GM13976 (cell line): Measurements from ENCODE around the gene TBRG4.
"Not testable (repeated sequence)": the region's sequence is repeated elsewhere in the genome, so short reads cannot be mapped to it uniquely, and the experiment has no call there.

Experiments
- DNase-seq: peaks from one replicate; pipeline ENCODE4 v3.0.0; 2012; ENCODE audit warnings: low spot score
- in situ Hi-C: fragments of 300-500 bp; cut with MboI; formaldehyde crosslinking; loops from one replicate; pipeline ENCODE4 v1.12.0; 2022; ENCODE audit warnings: low sequenced_read_pairs, mixed read lengths, inconsistent platforms; ENCODE audit not compliant: unreplicated experiment
- TF ChIP-seq, protein P1 (sequence below): IDR thresholded peaks from 2 replicates; pipeline ENCODE4 v1.5.1; 2012; ENCODE audit warnings: borderline replicate concordance, mild to moderate bottlenecking; ENCODE audit not compliant: insufficient read depth; ENCODE audit errors: extremely low read depth, missing control alignments, control extremely low read depth

Gene TBRG4

DNA sequence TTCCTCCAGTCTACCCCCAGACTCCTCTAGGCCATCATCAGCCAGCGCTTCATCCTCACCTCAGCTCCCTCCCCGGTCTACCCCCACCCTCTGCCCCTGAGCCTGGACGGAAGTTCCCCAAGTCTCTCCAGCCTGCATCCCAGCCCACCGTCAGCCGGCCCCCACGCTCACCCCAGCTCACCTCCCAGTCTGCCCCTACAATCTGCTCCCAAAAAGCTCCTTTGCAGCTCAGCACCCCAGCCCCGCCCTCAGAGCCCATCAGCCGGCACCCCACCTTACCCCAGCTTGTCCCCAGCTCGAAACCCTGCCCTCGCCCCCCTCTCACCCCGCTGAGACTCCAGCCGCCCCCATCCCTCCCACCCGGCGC, 45.8 kb upstream of the TBRG4 start:
- no peak for DNase-seq
- in situ Hi-C loops: loop anchor here (10.0 to 25.0 kb wide), 2 partner anchors 98 to 705 kb away; partner anchors contain the start of gene CCDC201
- TF ChIP-seq, protein P1, sequence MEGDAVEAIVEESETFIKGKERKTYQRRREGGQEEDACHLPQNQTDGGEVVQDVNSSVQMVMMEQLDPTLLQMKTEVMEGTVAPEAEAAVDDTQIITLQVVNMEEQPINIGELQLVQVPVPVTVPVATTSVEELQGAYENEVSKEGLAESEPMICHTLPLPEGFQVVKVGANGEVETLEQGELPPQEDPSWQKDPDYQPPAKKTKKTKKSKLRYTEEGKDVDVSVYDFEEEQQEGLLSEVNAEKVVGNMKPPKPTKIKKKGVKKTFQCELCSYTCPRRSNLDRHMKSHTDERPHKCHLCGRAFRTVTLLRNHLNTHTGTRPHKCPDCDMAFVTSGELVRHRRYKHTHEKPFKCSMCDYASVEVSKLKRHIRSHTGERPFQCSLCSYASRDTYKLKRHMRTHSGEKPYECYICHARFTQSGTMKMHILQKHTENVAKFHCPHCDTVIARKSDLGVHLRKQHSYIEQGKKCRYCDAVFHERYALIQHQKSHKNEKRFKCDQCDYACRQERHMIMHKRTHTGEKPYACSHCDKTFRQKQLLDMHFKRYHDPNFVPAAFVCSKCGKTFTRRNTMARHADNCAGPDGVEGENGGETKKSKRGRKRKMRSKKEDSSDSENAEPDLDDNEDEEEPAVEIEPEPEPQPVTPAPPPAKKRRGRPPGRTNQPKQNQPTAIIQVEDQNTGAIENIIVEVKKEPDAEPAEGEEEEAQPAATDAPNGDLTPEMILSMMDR: no peak

DNA sequence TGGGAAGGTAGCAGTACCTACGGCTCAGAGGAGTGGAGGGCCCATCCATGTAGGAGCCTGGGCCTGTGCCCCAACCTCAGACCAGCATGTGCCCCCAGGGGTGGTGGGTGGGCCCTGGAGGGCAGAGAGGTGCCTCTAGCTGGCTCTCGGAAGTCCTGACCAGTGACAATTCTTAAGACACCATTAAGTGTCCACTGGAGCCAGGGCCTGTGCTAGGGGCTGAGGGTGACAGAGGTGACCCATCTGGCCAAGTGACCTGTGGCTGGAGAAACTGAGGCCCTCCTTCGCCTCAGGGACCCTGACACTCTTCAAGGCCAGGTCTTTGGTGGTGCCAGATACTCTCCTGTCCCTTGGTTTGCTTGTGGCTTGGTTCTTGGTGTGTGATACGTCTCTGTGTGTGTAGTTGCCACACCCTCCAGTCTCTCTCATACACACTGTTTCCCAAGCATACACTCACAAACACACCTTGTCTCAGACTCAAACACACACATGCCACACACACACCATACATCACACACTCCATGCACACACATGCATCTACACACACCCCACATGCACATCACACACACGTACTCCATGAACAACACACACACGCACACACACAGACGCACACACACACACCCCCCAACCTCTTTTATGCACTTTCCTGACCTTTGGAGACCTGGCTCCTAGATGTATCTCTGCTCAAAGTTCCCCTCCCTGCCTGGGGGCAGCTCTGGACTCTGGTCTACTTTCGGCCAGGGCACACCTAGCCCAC, 45.2 kb upstream of the TBRG4 start:
- no peak for DNase-seq
- TF ChIP-seq, protein P1: no peak
- in situ Hi-C loops: loop anchor here (10.0 to 25.0 kb wide), 2 partner anchors 98 to 706 kb away; partner anchors contain the start of gene CCDC201

DNA sequence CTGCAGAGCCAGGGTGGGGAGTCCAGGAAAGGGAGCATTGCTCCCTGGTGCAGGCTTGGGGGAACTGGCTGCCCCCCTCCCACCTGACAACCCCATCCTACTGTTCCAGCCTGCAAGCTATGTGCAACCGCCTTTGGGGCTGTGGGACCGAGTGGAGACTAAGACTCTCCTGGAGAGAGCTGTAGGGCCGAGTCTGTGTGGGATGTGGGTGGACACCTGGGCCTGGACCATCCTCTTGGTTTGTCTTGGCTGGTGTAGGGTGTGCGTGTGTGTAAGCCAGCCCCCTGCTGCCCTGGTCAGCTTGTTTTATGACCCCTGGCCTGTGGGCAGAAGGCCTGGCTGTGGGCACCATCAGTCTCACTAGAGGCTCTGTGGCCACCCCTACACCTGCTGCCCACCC, 44.4 kb upstream of the TBRG4 start:
- TF ChIP-seq, protein P1: no peak
- in situ Hi-C loops: loop anchor here (10.0 to 25.0 kb wide), 2 partner anchors 99 to 706 kb away; partner anchors contain the start of gene CCDC201
- DNase-seq: no peak

DNA sequence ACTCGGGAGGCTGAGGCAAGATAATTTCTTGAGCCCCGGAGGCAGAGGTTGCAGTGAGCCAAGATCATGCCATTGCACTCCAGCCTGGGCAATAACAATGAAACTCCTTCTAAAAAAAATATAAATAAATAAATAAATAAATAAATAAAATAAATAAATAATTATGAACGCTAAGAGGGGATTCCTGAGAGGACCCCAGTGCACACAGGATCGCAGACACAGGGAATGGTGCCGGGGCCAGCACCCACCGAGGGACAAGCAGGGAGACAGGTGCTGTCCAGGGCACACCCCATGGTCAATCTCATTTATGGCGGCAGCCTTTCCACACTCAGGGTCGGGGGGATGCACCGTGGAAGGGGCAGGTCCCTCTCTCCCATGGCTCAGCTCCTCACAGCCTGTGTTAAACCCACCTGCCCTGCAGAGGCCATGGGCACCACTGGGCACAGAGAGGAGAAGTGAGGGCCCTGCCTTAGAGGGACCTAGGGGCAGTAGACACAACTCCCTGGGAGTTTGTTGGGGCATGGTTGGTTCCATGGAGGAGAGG, 43.9 kb upstream of the TBRG4 start:
- in situ Hi-C loops: loop anchor here (10.0 to 25.0 kb wide), 2 partner anchors 99 to 707 kb away; partner anchors contain the start of gene CCDC201
- no peak for DNase-seq
- TF ChIP-seq, protein P1: no peak

DNA sequence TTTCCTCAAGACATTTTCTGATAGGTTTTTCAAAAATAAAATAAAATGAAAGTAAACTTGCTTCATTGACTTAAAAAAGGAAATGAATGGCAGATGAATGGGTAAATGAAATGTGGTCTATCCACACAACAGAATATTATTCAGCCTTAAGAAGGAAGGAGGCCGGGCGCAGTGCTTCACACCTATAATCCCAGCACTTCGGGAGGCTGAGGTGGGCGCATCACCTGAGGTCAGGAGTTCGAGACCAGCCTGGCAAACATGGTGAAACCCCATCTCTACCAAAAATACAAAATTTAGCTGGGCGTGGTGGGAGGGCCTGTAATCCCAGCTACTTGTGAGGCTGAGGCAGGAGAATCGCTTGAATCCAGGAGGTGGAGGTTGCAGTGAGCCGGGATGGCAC, 42.4 kb upstream of the TBRG4 start:
- DNase-seq: not testable (repeated sequence)
- in situ Hi-C loops: loop anchor here (10.0 to 25.0 kb wide), 2 partner anchors 101 to 708 kb away; partner anchors contain the start of gene CCDC201

DNA sequence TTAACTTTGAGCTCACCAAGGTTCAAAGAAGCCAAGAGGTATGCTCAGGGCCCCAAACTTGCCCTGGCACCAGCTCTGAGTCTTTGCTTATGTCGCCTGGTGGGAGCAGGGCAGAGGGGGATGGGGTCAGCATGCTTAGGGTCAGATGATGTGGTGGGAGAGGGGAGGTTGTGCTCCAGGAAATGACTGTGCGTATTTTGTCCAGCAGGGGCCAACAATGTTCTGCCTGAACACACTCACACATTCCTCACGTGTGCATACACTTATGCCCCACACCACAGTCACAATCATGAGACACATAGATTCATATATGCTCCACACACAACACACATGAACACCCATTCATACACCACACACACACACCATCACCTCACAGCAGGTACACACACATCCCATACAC, 41.7 kb upstream of the TBRG4 start:
- no peak for DNase-seq
- TF ChIP-seq, protein P1: no peak
- in situ Hi-C loops: loop anchor here (10.0 to 25.0 kb wide), 2 partner anchors 102 to 709 kb away; partner anchors contain the start of gene CCDC201

DNA sequence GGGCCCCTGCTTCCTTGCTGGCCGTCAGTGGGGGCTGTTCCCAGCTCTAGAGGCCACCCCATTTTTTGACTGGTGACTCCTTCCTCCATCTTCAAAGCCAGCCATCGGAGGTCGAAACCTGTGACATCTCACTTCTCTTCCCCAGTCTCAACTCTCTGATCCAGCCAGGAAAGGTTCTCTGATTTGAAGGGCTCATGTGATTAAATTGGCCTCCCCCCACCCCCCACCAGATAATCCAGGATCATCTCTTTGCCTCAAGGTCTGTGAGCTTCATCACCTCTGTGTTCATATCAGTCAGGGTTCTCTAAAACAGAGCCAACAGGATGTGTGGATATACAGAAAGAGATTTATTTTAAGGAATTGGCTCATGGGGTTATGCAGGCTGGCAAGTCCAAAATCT, 40.5 kb upstream of the TBRG4 start:
- no peak for DNase-seq
- in situ Hi-C loops: loop anchor here (10.0 to 25.0 kb wide), 2 partner anchors 103 to 710 kb away; partner anchors contain the start of gene CCDC201
- TF ChIP-seq, protein P1: no peak
